GM19452 (cell line): Measurements from ENCODE around the gene DPY19L1.
"Not testable (repeated sequence)": the region's sequence is repeated elsewhere in the genome, so short reads cannot be mapped to it uniquely, and the experiment has no call there.

ENCODE experiments used
- ATAC-seq: cut with Tn5 transposase; IDR thresholded peaks from one replicate; pipeline ENCODE4 v1.9.1; 2021; ENCODE audit not compliant: unreplicated experiment

DPY19L1 gene

DNA sequence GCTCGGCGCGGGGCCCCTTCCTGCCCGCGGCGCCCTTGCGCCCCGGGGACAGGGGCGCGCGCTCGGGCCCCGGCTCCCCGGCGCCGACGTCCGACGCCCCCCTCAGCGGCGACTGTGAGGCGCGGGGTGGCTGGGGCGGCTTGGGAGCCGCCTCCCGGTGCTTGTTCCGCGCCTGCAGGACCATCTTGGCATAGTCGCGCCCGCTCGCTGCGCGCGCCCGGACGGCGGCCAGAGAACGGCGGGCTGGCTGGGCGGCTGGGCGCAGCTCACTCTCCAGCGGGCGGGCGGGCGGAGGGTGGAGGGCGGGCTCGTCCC is at the start of gene DPY19L1:
Gene DPY19L1, minus strand, starts transcription at position 275 of the 315 bp plus-strand sequence. Its CDS starts 91 bp downstream, at position 184.
- ATAC-seq = no peak

DNA sequence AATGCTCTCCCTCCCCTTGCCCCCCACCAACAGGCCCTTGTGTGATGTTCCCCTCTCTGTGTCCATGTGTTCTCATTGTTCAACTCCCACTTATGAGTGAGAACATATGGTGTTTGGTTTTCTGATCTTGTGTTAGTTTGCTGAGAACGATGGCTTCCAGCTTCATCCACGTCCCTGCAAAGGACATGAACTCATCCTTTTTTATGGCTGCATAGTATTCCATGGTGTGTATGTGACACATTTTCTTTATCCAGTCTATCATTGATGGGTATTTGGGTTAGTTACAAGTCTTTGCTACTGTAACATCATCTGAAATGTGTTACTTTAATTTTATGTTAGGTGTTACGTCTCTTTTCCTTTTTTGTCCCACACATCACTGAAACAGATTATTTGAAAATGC is 42.2 kb upstream of the DPY19L1 start:
- ATAC-seq = not testable (repeated sequence)

DNA sequence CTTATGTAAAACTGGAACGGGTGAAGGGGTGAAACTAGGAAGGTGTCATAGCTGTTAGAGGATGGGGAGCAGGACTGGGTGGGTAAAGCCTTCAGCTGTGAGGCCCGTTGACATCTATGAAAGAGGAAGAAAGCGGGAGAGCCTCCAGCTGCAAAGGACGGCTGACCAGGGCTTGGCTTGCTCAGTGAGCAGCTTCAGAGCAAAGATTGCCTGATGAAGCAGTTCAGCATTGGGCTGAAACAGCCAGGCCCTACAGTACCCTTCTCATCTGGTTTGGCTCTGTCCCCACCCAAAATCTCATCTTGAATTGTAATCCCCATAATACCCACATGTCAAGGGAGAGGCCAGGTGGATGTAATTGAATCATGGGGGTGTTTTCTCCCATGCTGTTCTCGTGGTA is 36.7 kb upstream of the DPY19L1 start:
- ATAC-seq = not testable (repeated sequence)

DNA sequence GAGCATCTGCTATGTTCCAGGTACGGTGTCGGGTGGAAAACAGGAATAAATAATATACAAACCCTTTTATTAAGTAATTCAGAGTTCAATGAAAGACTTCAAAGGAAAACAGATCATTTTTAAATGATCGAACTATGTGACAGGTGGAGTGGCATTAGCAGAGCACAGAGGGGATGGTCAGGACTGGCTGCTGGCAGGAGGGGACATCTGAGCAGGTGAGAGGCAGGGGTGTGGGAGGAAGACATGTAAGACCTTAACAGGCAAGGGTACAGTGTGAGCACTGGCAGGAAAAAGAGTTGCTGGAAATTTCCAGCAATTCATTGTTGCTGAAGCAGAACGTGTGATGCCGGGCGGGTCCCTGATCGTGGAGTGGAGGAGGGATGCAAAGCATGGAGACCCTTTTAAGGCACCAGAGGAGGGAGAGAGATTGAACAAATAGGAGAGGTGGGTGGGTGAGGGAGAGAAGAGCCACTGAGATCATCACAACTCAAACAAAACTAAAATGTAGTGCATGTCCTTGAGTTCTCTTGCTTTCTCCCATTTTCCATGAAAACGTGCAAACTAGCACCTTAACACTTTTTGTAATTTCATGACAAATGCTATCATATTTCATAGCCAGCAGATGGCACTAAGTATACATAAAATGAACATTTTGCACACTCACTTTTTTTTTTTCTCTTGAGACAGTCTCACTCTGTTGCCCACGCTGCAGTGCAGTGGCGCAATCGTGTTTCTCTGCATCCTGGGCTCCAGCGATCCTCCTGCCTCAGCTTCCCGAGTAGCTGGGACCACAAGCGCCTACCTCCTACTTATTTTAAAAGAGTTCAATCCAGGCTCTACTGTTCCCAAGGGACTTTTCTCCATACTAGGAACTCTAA is 35.9 kb upstream of the DPY19L1 start:
- not testable (repeated sequence) for ATAC-seq

DNA sequence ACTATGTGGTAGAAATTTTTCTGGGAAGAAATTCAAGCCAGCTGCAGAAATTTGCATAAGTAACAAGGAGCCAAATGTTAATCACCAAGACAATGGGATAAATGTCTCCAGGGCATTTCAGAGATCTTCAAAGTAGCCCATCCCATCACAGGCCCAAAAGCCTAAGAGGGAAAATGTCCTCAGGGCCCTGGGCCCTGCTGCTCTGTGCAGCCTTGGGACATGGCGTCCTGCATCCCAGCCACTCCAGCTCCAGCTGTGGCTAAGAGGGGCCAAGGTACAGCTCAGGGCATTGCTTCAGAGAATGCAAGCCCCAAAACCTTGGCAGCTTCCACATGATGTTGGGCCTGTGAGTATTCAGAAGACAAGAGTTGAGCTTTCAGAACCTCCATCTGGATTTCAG is 31.8 kb upstream of the DPY19L1 start:
- ATAC-seq = not testable (repeated sequence)

DNA sequence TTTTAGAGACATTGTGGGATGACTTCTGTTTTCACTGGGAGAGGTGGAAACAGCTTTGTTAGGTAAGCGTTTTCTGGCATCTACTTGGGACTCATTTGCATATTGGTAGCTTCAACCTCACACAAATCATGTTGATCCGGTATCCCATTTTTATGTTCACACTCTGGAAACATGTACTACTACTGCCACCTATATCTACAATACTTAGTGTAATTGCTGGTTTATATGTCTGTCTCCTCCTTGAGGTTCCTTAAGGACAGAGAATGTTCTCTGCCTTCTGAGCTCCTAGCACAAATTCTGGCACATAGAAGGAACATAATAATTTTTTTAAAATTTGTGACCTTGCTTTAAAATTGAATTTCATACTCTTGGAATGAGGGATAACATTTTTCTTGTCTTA is 28.1 kb upstream of the DPY19L1 start:
- not testable (repeated sequence) for ATAC-seq

DNA sequence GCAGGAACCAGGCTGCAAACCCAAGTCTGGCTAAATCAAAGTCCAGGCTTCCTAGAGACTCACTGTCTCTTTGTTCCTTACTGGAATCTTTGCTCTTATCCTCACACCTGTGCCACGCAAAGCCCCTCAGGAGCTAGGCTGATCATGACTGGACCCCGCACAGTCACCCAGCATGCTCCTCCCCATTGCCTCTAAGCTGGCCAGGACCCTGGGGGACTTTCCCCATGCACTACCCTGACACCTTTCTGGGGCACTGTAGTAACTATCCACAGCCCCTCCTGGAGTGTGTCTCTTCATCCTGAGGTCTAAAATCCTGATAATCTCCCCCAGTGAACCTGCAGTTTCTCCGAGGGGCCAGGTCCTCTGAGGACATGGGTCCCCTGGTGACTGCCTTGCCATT is 21.3 kb upstream of the DPY19L1 start:
- ATAC-seq = not testable (repeated sequence)

DNA sequence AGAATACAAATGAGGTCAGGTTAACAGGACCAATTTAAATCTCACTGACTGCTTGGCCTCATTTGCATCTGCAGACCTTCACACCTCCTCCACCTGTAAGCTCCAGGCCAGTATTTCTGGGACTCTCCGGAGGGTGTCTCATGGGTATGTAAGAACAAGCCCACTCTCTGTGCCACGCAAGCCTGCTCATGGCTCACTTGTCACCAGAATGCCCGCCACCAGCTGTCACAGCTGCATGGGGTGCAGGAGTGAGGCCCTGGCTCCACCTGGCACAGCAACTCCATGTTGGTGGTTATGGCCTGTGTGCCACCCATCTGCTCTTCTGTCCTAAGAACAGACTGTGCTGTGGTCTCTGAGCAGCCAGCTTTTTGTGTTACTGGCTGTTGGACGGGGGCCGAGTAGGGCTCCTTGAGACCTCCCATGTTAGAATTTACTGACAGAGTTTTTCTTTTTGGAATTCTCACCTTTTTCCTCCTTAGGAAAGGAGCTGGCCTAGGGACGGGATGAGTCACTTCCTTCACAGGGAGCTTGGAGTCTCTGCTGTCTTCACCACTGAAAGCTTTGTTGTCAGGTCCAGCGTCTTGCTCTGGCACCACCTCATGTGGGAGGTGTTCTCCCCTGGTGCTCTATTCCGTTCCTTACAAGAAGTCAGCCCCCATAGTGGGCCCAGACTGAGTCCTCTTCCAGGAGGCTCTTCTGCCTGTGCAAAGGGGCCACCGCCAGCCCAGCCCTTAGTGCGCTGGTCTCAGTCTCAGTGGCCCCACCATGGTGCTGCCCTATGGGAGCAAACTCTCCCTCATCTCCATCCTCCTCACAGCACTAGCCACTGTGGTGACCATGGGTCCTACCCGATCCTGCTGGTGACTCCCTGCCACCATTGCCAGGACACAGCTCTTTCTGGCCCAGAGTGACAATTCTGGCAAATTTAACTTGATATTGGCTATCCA is 20.5 kb upstream of the DPY19L1 start:
- not testable (repeated sequence) for ATAC-seq

DNA sequence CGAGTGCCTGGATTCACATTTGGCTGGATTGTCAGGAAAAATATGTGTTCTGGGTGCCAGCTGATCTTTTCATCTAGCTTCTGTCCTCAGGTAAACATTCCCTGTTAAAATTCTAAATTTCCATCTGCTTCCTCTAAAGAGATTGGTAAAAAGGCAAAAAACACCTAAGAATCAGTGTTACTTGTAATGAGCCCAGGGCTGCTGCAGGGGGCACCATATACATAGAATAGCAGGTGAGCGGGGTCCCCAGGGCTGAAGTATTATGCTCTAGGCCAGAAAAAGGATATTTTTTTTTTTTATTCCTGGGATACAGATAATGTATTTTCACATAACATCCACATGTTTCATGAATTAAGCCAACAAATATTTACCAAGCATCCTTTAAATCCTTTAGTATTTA is 18.4 kb upstream of the DPY19L1 start:
- ATAC-seq = not testable (repeated sequence)

DNA sequence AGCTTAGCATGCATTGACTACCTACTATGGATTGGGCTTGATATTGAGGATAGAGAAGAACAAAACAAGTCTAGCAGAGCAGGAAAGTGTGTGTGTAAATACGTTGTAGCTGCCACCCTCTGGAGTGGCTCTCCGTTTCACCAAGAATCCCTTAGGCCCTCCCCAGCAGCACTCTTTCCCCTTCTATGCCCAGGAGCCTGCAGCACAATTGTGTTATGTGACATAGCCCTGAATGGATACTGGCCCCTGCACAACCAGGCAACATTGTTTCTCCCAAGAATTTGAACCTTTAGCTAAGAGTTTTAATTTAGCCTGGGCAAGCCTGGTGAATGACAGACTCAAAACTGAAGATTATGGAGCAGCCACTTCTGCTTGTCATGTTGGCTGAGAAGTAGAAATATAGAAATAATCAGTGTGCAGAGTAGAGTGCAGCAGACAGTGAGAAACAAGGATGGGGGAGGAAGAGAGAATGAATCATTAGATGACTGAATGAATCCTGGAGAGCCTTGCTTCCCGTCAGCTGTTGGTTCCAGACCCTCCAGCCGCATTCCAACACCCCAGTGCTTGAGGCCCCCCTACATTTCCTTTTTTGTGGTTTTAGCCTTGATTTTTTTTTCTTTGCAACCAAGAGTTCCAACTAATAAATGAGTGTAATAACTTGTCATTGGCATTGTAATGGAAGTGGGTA is 16.3 kb upstream of the DPY19L1 start:
- ATAC-seq = not testable (repeated sequence)

DNA sequence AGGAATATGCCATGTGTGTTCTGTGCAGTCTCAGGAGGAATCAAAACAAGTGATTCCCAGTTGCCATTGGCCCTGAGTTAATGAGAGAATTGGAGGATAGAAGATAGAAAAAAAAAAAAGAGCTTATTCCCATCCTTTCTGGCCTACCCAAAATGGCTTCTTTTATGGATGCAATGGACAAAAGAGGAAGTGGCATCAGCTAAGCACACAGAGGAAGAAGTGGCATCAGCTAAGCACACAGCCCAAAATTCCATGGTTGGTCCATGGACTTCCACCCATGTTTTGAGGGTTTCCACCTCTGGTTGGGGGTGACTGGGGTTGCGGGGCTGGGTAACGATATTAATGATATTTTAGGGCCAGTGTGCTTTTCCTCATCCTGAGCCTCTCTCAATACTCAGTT is 11.1 kb upstream of the DPY19L1 start:
- not testable (repeated sequence) for ATAC-seq

DNA sequence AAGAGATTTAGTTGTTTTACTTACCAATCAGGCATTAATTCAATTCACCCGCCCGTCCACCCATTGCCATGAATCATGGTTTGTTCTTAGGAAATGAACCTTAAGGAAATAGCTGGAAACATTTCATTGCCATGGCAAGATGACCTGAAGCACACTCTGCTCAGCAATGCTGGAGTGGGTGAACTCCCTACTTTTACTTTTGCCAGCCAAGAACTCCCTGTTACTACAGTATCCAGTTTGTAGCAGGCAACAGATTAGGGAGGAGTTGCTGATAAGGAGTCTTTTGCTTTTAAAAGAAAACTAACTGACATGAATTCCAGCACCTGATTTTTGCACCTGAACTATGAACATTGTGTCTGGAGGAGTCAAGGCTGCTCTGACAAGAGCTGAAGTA is 10.6 kb upstream of the DPY19L1 start:
- not testable (repeated sequence) for ATAC-seq

DNA sequence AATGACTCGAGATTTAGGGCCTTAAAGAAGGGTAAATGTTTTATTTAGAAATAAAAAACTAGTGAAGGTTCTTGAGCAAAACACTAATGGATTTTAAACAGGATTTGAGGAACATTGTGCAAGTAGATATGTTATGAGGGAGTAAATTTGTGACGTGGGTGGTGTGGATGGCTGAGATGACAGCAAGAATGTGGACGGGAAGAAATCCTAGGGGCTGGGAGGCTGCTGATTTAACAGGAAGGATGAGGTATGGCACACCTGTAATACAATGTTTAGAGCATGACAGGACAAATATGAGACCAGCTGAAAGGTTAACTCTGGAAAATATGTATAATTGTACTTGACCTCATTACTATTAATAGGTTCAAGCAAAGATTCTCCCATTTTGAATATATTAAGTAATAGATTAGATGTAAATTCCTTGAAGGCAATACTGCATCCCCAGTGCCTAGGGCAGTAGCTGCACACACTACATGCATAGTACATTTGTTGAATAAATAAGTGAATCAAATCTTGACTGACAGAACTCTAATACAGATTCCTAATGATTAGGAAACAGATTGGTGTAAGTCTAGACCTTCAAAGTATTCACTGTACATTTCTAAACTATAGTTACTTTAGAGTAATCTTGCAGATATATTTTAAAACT is 10.1 kb upstream of the DPY19L1 start:
- not testable (repeated sequence) for ATAC-seq

DNA sequence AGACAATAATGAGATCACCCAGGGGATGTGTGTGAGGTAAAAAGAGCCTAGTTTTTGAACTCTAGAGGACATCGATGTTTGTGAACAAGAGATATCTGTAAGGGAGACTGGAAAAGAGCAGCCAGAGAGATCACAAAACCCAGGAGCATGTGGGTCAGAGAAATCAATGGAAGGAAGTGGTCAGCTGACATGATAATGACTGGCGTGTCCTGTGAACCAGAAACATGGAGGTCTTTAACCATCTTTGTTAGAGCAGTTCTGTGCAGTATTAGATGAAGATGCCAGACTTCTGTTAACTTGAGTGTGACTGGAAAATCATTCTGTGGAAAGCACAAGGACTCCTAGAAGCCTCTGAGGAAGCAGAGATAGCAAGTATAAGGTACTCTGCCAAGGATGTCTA is 6.0 kb upstream of the DPY19L1 start:
- not testable (repeated sequence) for ATAC-seq

DNA sequence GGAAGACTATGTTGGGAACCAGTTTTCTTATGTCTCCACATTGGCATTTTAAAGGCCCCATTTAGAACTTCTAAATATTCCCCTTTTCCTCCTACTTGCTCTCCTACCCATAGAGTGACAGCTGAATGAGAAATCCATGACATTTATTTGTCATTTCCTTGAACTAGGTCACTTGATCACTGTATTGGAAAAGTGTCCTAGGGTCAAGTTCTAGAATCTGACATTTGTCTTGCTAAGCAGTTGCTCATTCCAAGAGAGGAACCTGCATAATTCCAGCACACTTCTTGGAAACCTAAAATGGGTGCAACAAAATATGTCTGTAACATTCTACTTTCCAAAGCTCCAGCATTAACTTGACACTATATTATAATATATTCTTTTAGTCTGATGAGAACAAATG is 3.6 kb upstream of the DPY19L1 start:
- ATAC-seq = no peak

DNA sequence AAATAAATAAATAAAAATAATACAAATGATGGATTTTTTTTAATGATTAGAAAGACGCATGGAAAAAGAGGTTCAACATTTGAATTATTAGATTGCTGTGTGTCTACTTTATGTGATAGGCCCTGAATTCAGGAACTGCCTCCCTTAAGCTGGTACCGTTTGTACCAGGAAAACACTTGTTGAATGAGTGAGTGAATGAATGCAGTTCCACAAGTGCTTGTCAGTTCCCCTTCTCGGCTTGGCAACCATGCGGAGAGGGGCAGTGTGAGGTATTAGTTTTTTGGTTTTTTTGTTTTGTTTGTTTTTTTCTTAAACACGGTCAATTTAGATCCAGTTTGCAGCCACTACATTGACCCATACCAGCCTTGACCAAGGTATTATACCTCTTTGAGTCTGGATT is 2.1 kb upstream of the DPY19L1 start:
- ATAC-seq = no peak

DNA sequence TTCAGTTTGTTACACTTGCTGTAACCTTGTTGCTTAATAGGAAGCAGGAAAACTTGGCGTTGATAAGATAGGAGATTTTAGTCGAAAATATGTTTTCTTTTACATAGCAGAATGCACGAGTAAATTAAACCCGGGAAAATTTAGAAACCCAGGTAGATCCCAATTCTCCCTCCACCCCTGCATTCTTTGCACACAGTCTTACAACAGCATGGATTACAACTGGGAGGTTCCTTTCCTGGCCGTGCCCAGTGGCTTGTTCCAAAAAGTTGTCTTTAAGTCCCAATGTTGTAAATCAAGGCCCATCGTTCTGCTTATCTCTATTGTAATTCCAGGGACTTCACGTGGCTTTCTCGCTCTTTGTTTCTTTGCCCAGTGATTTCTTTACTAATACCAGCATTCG is 1.1 kb upstream of the DPY19L1 start:
- ATAC-seq = no peak

DNA sequence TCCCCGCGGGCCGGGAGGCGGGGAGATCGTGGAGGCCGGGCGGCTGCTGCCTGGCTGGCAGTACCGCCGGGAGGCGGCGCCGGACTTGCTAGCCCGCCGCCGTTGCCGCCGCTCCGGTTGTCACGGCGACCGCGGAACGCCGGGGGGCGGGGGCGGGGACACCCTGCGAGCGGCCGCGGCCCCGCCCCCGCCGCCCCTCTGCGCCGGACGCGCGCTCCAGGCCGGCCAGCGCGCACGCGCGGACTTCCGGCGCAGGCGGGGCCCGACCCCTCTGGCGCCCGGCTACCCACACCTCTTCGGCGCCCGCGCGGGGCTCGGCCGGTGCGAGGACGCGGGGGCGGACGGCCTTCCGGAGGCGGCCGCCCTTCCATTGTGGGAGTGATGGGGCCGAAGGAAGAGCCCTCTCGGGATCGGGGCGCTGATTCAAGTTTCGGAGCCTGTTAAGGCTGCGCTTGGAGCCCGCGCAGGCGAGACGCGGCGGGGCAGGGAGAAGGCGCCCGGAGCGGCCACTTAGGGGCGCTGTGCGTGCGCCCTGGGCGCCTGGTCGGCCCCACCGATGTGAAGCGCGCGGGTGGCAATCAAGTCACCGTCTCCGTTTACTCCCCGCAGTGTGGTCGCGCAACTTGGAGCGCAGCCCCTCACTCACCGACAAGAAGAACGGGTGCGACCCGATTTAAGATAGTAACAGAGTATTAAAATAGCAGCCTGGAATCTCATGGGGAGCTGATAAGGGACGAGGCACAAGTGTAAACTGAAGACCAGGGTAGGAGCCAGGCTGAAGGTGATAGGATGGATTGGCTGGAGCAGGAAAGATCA is 449 bp upstream of the DPY19L1 start:
- ATAC-seq = peak; percentile 83

DNA sequence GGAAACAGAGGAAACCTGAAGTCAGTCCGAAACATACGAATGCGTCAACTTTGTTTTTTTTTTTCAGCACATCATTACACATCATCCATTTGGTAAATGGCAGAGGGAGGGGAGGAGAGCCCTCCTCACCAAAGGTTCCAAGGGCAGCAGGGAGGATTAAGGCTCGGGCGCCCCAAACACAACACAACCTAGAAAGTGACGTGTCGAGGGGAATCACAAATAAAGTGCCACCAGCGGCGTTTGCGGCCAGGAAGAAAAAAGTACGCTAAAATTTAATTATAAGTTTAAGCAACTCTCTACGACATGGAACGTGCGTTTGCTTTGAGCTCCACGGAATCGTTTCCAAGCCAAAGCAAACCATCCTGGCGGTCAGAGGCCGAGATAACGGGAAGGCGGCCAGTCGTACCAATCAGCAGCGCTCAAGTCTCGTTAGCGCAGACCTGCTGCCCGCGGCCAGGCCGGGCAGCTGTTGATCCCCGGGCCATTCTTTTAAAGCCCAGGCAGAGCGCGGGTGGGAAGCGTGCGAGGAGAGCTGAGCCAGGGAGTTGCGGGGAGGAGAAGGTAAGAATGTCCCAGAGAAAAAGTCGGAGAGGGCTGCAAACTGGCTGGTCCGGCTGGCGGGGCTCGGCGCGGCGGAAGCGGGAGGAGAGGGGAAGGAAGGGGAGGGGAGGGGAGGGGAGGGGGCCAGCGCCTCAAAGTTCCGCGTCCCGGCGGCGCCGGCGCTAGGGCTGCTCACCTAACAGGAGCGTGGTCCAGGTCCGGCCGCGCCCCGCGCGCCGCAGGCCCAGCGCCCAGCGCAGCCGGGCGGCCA is 719 bp downstream of the DPY19L1 start:
- no peak for ATAC-seq
